Thoracic aorta (tissue), 2 donors: ENCODE results near the gene PRELID3B. TPM values are rescaled to one million over a fixed set of nuclear protein-coding genes. Genes with fewer than 3 reads are reported as not detected.

ENCODE experiments used
- ATAC-seq: fragments of 150-250 bp; one replicate; pipeline ENCODE4 v1.8.0; 2017; ENCODE audit warnings: low read depth; ENCODE audit not compliant: insufficient number of reproducible peaks, low FRiP score
- DNase-seq: peaks from one replicate; pipeline ENCODE4 v3.0.0-alpha.2; 2020; ENCODE audit warnings: low spot score
- H3K27ac ChIP-seq, 2 donors: fragments of 200-600 bp; sonication (generic); 1 replicate in 1 of 2; 2 replicates in 1 of 2; pipeline ENCODE4 v1.5.1; 2016; ENCODE audit warnings: mild to moderate bottlenecking in 2 of 2, moderate library complexity in 2 of 2
- H3K27me3 ChIP-seq: fragments of 200-600 bp; sonication (generic); replicated peaks from 2 replicates; pipeline ENCODE4 v1.6.0; 2016; ENCODE audit warnings: mild to moderate bottlenecking; ENCODE audit not compliant: insufficient read depth
- H3K36me3 ChIP-seq: fragments of 200-600 bp; sonication (generic); one replicate; pipeline ENCODE4 v1.5.1; 2016
- H3K4me1 ChIP-seq, 2 donors: fragments of 200-600 bp; sonication (generic); 1 replicate in 1 of 2; 2 replicates in 1 of 2; pipeline versions ENCODE4 v1.5.1 to v1.6.0; 2016; ENCODE audit warnings: low read depth in 2 of 2, mild to moderate bottlenecking in 1 of 2; ENCODE audit not compliant: control insufficient read depth in 1 of 2
- H3K4me3 ChIP-seq: fragments of 200-600 bp; sonication (generic); 2 replicates; pipeline ENCODE4 v1.5.1; 2016; ENCODE audit warnings: mild to moderate bottlenecking
- H3K9me3 ChIP-seq: fragments of 200-600 bp; sonication (generic); 2 replicates; pipeline ENCODE4 v1.5.1; 2016
- CTCF ChIP-seq: fragments of 200-600 bp; sonication (generic); IDR thresholded peaks from one replicate; pipeline ENCODE4 v1.5.1; 2019; ENCODE audit warnings: antibody characterized with exemption
- total RNA-seq, 2 donors: library from RNA; depleted of rRNA; stranded (reverse); fragments of >200 nt; gene quantifications; one replicate each; pipeline versions ENCODE4 v1.1.0 to v1.2.3, GENCODE V29; 2016

The PRELID3B gene
- total RNA-seq, 2 donors from 2014 or later: 25.5 to 30.5 TPM

- Histone ChIP-seq H3K4me1 (peaks cover 0 to 11% of the 10 kb centered on the region in 2 donors), H3K9me3 (no peaks in the 10 kb centered on the region), H3K36me3 (peaks cover 10% of the 10 kb centered on the region), H3K4me3 (no peak within 1 kb of the TSS), H3K27ac (no peak within 1 kb of the TSS), H3K27me3 (no peaks in the 10 kb centered on the region)
- no peak for ATAC-seq
- no peak for TF ChIP-seq CTCF
- DNase-seq: no peak
These were observed 23.4 kb downstream of the PRELID3B start, which contains the start of gene TUBB1 for GRCh38 chr20:59019217-59019616. Gene TUBB1 (plus strand): TSS chr20:59019429. CDS start chr20:59019523, 94 bp downstream.

- no peak for ATAC-seq
- H3K27me3 ChIP-seq: no peaks in the 10 kb centered on the region
- no peak for DNase-seq
- H3K27ac ChIP-seq: no peak overlapping the region
- H3K9me3 ChIP-seq: no peaks in the 10 kb centered on the region
- peaks cover 8% of the 10 kb centered on the region for H3K36me3 ChIP-seq
- no peak overlapping the region for H3K4me3 ChIP-seq
- H3K4me1 ChIP-seq: peaks cover 0 to 15% of the 10 kb centered on the region in 2 donors
- TF ChIP-seq CTCF: no peak
These were observed 23.8 kb downstream of the PRELID3B start for GRCh38 chr20:59018817-59019216.

- Histone ChIP-seq H3K36me3 (peaks cover under 1% of the 10 kb centered on the region), H3K27me3 (no peaks in the 10 kb centered on the region), H3K4me3 (no peak overlapping the region), H3K4me1 (peaks cover 0 to 16% of the 10 kb centered on the region in 2 donors), H3K9me3 (no peaks in the 10 kb centered on the region), H3K27ac (no peak overlapping the region)
- DNase-seq (no peak), ATAC-seq (no peak)
- TF ChIP-seq CTCF: no peak
These were observed 24.9 kb downstream of the PRELID3B start for GRCh38 chr20:59017493-59018231.

- Histone ChIP-seq H3K4me3 (no peak overlapping the region), H3K27ac (no peak overlapping the region), H3K36me3 (no peaks in the 10 kb centered on the region), H3K4me1 (peaks cover 0 to 18% of the 10 kb centered on the region in 2 donors), H3K9me3 (no peaks in the 10 kb centered on the region), H3K27me3 (no peaks in the 10 kb centered on the region)
- DNase-seq (no peak), ATAC-seq (no peak)
- TF ChIP-seq CTCF: no peak
These were observed 25.6 kb downstream of the PRELID3B start for GRCh38 chr20:59016795-59017492.
